ENCODE measurements around the gene COL4A1.

- TF ChIP-seq, protein P1, sequence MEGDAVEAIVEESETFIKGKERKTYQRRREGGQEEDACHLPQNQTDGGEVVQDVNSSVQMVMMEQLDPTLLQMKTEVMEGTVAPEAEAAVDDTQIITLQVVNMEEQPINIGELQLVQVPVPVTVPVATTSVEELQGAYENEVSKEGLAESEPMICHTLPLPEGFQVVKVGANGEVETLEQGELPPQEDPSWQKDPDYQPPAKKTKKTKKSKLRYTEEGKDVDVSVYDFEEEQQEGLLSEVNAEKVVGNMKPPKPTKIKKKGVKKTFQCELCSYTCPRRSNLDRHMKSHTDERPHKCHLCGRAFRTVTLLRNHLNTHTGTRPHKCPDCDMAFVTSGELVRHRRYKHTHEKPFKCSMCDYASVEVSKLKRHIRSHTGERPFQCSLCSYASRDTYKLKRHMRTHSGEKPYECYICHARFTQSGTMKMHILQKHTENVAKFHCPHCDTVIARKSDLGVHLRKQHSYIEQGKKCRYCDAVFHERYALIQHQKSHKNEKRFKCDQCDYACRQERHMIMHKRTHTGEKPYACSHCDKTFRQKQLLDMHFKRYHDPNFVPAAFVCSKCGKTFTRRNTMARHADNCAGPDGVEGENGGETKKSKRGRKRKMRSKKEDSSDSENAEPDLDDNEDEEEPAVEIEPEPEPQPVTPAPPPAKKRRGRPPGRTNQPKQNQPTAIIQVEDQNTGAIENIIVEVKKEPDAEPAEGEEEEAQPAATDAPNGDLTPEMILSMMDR (IDR thresholded peaks at IDR 0.05) = no peak
- TF ChIP-seq EZH2 (IDR thresholded peaks at IDR 0.05) = no peak
These were observed 93.4 kb downstream of the COL4A1 start for GRCh38 chr13:110213461-110214074.

All from neural progenitor cell (in vitro differentiated cells).